ENCODE data around the gene MAML3. TPM values are rescaled to one million over a fixed set of nuclear protein-coding genes. Genes with fewer than 3 reads are reported as not detected.
A peak's percentile ranks its signal among the peaks of the same experiment; 100 is the strongest.

The MAML3 gene
- total RNA-seq, 2 experiments from 2014 or later: 2.5 to 2.6 TPM

GRCh38 chr4:139694522-139695107, 459.4 kb downstream of the MAML3 start:
- Mint-ChIP-seq H3K36me3 (ENCODE audit: low read depth) (peaks cover 2% of the 10 kb centered on the region), H3K27ac (no peak overlapping the region), H3K4me3 (no peak overlapping the region), H3K27me3 (no peaks in the 10 kb centered on the region), H3K9me3 (no peaks in the 10 kb centered on the region), H3K4me1 (no peaks in the 10 kb centered on the region)
- CTCF ChIA-PET: no interaction called here
- DNase-seq: no peak
- POLR2A ChIA-PET: no interaction called here

DNA sequence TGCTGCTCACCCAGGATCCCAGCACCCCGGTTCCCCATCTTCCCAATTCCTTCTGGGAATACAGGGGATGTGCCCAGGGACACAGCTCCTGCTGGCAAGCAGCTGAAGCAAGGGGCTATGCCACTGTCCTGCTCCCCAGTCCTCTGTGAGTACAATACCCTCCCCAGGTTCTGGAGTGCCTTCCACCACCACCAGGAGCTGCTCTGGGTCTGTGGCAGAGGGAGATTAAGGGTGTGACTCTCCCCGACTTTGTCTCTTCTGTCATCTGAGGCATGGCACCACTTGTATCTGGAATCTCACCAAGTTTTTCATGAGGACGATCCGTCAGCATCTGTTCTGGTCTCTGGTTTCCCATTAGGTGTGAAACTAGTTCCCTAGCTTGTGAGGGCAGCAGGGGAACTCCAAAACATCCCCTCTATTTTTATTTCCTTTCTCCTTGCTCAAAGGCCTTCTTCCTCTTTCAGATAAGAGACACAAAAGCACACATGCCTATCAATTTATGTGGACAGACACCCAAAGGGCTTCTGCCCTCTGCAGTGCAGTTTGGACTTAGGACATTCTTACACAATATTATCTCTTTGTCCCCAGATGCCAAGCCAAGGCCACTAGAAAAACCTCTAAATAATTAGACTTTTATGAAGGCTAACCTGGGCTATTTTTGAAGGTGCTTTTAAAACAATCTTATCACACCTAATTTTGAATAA, 461.5 kb downstream of the MAML3 start:
- Mint-ChIP-seq H3K27me3 (no peaks in the 10 kb centered on the region), H3K36me3 (ENCODE audit: low read depth) (no peaks in the 10 kb centered on the region), H3K9me3 (no peaks in the 10 kb centered on the region), H3K4me1 (no peaks in the 10 kb centered on the region), H3K4me3 (no peak overlapping the region), H3K27ac (no peak overlapping the region)
- CTCF ChIA-PET: interaction anchor here (1.0 to 1.3 kb wide), 2 partner anchors 10 to 13 kb away, joined by 3 read pairs; no protein-coding TSS in a partner anchor
- POLR2A ChIA-PET: no interaction called here
- DNase-seq: no peak

GRCh38 chr4:139690419-139690818, 463.6 kb downstream of the MAML3 start:
- no peak for DNase-seq
- Mint-ChIP-seq H3K4me1 (peaks cover under 1% of the 10 kb centered on the region), H3K9me3 (no peaks in the 10 kb centered on the region), H3K36me3 (ENCODE audit: low read depth) (peaks cover 3% of the 10 kb centered on the region), H3K4me3 (no peak overlapping the region), H3K27me3 (no peaks in the 10 kb centered on the region), H3K27ac (no peak overlapping the region)
- ChIA-PET POLR2A (no interaction called here), CTCF (interaction anchor here (0.8 to 1.6 kb wide), 2 partner anchors 33 to 38 kb away, joined by 3 read pairs; no protein-coding TSS in a partner anchor)

GRCh38 chr4:139689093-139689722, 464.8 kb downstream of the MAML3 start:
- H3K27me3 Mint-ChIP-seq: no peaks in the 10 kb centered on the region
- H3K4me1 Mint-ChIP-seq: peaks cover 6% of the 10 kb centered on the region
- no peak for DNase-seq
- H3K9me3 Mint-ChIP-seq: peaks cover 3% of the 10 kb centered on the region
- no peak overlapping the region for H3K4me3 Mint-ChIP-seq
- ChIA-PET CTCF (no interaction called here), POLR2A (no interaction called here)
- no peak overlapping the region for H3K27ac Mint-ChIP-seq
- peaks cover 15% of the 10 kb centered on the region for H3K36me3 Mint-ChIP-seq (ENCODE audit: low read depth)

- no peak for DNase-seq
- POLR2A ChIA-PET: no interaction called here
- Mint-ChIP-seq H3K9me3 (peaks cover 9% of the 10 kb centered on the region), H3K27me3 (no peaks in the 10 kb centered on the region), H3K4me3 (no peak overlapping the region), H3K36me3 (ENCODE audit: low read depth) (peaks cover 25% of the 10 kb centered on the region), H3K4me1 (peaks cover 20% of the 10 kb centered on the region), H3K27ac (no peak overlapping the region)
- CTCF ChIA-PET: no interaction called here
These were observed 467.0 kb downstream of the MAML3 start for GRCh38 chr4:139686988-139687387.

- Mint-ChIP-seq H3K36me3 (ENCODE audit: low read depth) (peaks cover 25% of the 10 kb centered on the region), H3K27me3 (no peaks in the 10 kb centered on the region), H3K4me1 (peaks cover 20% of the 10 kb centered on the region), H3K27ac (no peak overlapping the region), H3K9me3 (peaks cover 9% of the 10 kb centered on the region), H3K4me3 (no peak overlapping the region)
- ChIA-PET POLR2A (no interaction called here), CTCF (no interaction called here)
- DNase-seq: no peak
These were observed 467.9 kb downstream of the MAML3 start for GRCh38 chr4:139686130-139686529.

GRCh38 chr4:139685180-139685579, 468.8 kb downstream of the MAML3 start:
- ChIA-PET POLR2A (interaction anchor here (1.9 kb wide), 1 partner anchor 28 kb away, joined by 5 read pairs; no protein-coding TSS in a partner anchor), CTCF (interaction anchor here (1.0 kb wide), 1 partner anchor 28 kb away, joined by 5 read pairs; no protein-coding TSS in a partner anchor)

GRCh38 chr4:139684351-139684750, 469.6 kb downstream of the MAML3 start:
- no peak overlapping the region for H3K27ac Mint-ChIP-seq
- POLR2A ChIA-PET: interaction anchor here (1.9 kb wide), 1 partner anchor 27 kb away, joined by 5 read pairs; no protein-coding TSS in a partner anchor
- CTCF ChIA-PET: interaction anchor here (1.7 kb wide), 1 partner anchor 570 kb away, joined by 4 read pairs; no protein-coding TSS in a partner anchor
- peaks cover 30% of the 10 kb centered on the region for H3K36me3 Mint-ChIP-seq (ENCODE audit: low read depth)
- peaks cover 20% of the 10 kb centered on the region for H3K4me1 Mint-ChIP-seq
- no peak for DNase-seq
- no peaks in the 10 kb centered on the region for H3K27me3 Mint-ChIP-seq
- no peak overlapping the region for H3K4me3 Mint-ChIP-seq
- H3K9me3 Mint-ChIP-seq: peaks cover 9% of the 10 kb centered on the region

More at GRCh38 chr4:139685180-139685579, 468.8 kb downstream of the MAML3 start:
- Mint-ChIP-seq H3K4me3 (no peak overlapping the region), H3K27me3 (no peaks in the 10 kb centered on the region), H3K4me1 (peaks cover 20% of the 10 kb centered on the region), H3K27ac (peak overlapping the region; percentile 48), H3K36me3 (ENCODE audit: low read depth) (peaks cover 25% of the 10 kb centered on the region), H3K9me3 (peaks cover 9% of the 10 kb centered on the region)
- DNase-seq: no peak

DNA sequence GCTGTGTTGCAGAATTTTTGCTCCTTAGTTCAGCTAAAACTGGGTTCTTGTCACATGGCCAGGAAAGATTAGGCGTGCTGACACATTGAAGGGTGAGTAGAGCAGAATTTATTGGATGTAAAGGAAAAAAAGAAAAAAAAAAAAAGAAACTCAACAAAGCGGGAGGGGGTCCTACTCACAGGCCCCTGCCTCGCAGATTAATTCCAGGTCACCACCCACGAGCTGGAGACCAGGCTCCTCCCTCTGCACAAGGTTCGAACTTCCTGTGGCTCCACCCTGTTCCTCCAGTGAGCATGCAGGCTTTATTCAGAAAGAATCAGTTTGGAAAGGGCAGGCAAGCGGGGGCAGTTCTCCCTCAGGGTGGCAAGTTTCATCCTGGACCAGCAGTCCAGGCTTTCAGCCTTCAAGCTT, 471.2 kb downstream of the MAML3 start:
- ChIA-PET CTCF (interaction anchor here (0.6 to 1.7 kb wide), 6 partner anchors 9 to 662 kb away, joined by 3 to 6 read pairs (median 3); no protein-coding TSS in a partner anchor), POLR2A (interaction anchor here (1.2 kb wide), 1 partner anchor 17 kb away, joined by 4 read pairs; the partner anchor contains the start of gene MGST2)
- Mint-ChIP-seq H3K4me3 (no peak overlapping the region), H3K36me3 (ENCODE audit: low read depth) (peaks cover 41% of the 10 kb centered on the region), H3K27ac (no peak overlapping the region), H3K27me3 (no peaks in the 10 kb centered on the region), H3K4me1 (peaks cover 20% of the 10 kb centered on the region), H3K9me3 (peaks cover 9% of the 10 kb centered on the region)
- DNase-seq: no peak

- H3K4me3 Mint-ChIP-seq: no peak overlapping the region
- peaks cover 41% of the 10 kb centered on the region for H3K36me3 Mint-ChIP-seq (ENCODE audit: low read depth)
- H3K27ac Mint-ChIP-seq: no peak overlapping the region
- ChIA-PET CTCF (interaction anchor here (0.6 to 1.5 kb wide), 5 partner anchors 10 to 661 kb away, joined by 3 to 6 read pairs (median 3); no protein-coding TSS in a partner anchor), POLR2A (interaction anchor here (1.2 kb wide), 1 partner anchor 16 kb away, joined by 4 read pairs; the partner anchor contains the start of gene MGST2)
- H3K9me3 Mint-ChIP-seq: peaks cover 9% of the 10 kb centered on the region
- no peaks in the 10 kb centered on the region for H3K27me3 Mint-ChIP-seq
- DNase-seq: no peak
- H3K4me1 Mint-ChIP-seq: peaks cover 20% of the 10 kb centered on the region
These were observed 471.7 kb downstream of the MAML3 start for GRCh38 chr4:139682309-139682708.

DNA sequence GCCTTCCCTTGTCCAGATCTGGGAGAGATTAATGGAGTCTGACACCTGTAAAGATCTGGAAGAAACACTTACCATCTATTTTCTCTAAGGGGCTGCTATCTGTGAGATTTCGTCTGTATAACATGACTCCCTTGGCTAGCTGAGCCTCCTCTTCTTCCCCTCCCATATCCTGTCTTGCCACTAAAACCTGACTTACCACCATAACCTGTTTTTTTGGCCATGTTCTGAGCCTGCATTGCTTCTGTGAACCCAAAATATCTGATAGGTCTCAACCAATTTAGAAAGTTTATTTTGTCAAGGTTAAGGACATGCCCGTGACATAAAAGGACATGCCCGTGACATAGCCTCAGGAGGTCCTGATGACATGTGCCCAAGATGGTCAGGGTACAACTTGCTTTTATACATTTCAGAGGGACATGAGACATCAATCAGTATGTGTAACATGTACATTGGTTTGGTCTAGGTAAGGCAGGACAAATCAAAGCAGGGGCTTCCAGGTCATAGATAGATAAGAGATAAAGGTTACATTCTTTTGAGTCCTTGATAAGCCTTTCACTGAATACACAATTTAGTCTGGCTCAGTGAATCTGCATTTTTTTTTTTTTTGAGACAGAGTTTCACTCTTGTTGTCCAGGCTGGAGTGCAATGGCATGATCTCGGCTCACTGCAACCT, 476.9 kb downstream of the MAML3 start:
- Mint-ChIP-seq H3K27ac (no peak overlapping the region), H3K27me3 (no peaks in the 10 kb centered on the region), H3K9me3 (no peaks in the 10 kb centered on the region), H3K4me1 (peaks cover 8% of the 10 kb centered on the region), H3K36me3 (ENCODE audit: low read depth) (peaks cover 16% of the 10 kb centered on the region), H3K4me3 (no peak overlapping the region)
- CTCF ChIA-PET: interaction anchor here (1.7 kb wide), 1 partner anchor 21 kb away, joined by 4 read pairs; no protein-coding TSS in a partner anchor
- no peak for DNase-seq
- POLR2A ChIA-PET: no interaction called here

DNA sequence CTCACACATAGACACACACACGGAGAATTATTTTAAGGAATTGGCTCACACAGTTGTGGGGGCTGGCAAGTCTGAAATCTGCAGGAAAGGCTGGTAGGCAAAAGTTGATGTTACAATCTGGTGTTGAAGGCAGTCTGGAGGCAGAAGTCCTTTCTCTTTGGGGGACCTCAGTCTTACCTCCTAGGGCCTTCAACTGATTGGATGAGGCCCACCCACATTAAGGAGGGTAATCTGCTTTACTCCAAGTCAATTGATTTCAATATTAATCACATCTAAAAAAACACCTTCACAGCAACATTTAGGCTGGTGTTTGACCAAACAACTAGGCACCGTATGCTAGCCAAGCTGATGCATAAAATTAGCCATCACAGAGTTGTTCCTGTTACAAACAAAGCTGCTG, 477.6 kb downstream of the MAML3 start:
- no peaks in the 10 kb centered on the region for H3K9me3 Mint-ChIP-seq
- H3K4me1 Mint-ChIP-seq: peaks cover 8% of the 10 kb centered on the region
- no peak for DNase-seq
- peaks cover 16% of the 10 kb centered on the region for H3K36me3 Mint-ChIP-seq (ENCODE audit: low read depth)
- no peaks in the 10 kb centered on the region for H3K27me3 Mint-ChIP-seq
- POLR2A ChIA-PET: no interaction called here
- CTCF ChIA-PET: interaction anchor here (1.7 kb wide), 1 partner anchor 20 kb away, joined by 4 read pairs; no protein-coding TSS in a partner anchor
- H3K4me3 Mint-ChIP-seq: no peak overlapping the region
- H3K27ac Mint-ChIP-seq: no peak overlapping the region

Measured in activated CD4-positive, alpha-beta memory T cell treated with anti-CD3 and anti-CD28 coated beads, Interleukin-2, amount 10 ng/mL, durations not matched to agents 7 days and 5 days (primary cell).